GM21723 (cell line): ENCODE results near the gene LIN52.

ENCODE experiments used
- ATAC-seq: cut with Tn5 transposase; IDR thresholded peaks from one replicate; pipeline ENCODE4 v1.9.1; 2021; ENCODE audit warnings: mild to moderate bottlenecking, moderate library complexity; ENCODE audit not compliant: unreplicated experiment

LIN52 gene

DNA sequence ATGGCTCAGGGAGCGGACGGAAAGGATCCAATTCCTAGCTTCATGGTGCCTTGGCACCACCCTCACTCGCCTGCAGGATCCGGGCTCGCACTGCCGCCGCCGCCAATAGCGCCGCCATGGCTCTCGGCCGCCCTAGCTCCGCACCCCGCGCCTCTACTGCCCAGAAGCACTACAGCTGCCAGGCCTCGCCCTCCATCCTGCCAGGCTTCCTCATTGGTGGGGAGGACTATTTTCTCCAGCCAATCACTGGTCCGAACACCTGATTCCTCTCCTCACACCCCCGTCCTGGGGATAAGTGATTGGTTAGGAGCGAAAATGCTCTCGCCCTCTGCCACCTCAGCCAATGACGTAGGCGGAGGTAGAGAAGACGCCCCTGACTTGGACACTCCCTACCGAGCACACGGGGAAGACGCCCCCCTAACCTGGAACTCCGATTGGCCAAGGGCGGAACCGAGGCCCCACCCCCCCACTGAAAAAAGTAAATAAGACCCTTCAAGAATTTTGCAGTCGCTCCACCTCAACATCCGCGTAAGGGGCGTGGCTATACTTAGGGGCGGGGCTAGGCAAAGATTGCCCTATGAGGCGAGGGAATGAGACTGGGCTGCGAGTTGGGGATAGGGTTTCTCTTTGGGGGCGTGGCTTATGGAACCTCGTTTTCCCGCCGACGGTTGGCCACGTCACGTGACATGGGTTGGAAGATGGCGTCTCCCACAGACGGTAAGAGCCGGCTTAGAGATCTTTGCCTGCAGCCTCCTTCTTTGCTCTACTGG is at the start of gene LIN52, which contains the start of gene ALDH6A1:
LIN52 (plus strand) TSS at position 680 of the 770 bp plus-strand sequence; CDS start at position 699, 19 bp downstream.
ALDH6A1 (minus strand) TSS at position 177 of the 770 bp plus-strand sequence; CDS start at position 118, 59 bp downstream.
- ATAC-seq, result peak; percentile 91

DNA sequence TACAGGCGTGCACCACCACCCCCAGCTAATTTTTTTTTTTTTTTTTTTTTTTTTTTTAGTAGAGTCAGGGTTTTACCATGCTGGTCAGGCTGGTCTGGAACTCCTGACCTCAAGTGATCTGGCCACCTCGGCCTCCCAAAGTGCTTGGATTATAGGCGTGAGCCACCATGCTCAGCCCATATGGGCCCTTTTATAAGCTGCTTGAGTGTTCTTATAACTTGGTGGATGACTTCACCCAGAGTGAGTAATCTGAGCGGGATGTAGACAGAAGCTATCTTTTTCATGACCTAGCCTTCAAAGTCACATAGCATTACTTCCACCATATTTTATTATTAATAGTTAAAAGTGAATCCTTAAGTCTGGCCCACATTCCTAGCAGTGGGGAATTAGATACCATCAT is 49.2 kb upstream of the LIN52 start:
- ATAC-seq, result no peak

DNA sequence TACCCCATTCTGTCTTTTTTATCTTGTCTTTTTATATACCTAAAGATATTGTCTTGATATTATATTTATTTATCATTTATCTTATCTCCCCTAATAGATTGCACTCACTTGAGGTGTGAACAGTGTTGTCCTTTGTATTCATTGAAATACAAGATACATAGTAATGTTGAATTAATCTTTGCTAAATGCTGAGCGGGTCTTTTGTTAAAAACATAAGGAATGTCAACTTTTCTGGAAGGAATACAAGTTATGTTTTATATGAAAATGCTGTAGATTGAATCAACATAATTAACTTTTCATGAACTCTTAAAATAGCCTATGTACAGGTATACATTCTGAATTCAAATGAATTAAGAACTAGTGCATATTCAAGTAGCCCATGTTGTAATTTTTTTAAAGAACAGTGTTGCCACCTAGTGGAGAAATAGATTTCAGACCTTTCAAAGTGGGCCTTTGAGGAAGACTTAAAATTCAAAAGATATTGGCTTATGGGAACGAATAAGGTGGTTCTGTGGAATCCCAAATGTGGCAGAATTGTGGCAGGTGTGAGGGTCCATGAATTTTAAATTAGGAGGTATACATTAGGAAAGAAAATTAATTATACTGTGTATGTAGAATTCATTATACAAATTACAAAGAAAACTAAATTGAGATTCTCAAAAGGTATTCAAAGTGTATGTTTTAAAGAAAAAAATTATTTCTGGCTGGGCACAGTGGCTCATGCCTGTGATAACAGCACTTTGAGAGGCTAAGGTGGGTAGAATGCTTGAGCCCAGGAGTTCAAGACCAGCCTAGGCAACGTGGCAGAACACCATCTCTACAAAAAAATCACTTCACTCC is 46.5 kb upstream of the LIN52 start:
- no peak for ATAC-seq

GRCh38 chr14:74042296-74042695 is 42.5 kb upstream of the LIN52 start:
- no peak for ATAC-seq

GRCh38 chr14:74045522-74045921 is 39.2 kb upstream of the LIN52 start:
- no peak for ATAC-seq

GRCh38 chr14:74048281-74048680 is 36.5 kb upstream of the LIN52 start:
- no peak for ATAC-seq

DNA sequence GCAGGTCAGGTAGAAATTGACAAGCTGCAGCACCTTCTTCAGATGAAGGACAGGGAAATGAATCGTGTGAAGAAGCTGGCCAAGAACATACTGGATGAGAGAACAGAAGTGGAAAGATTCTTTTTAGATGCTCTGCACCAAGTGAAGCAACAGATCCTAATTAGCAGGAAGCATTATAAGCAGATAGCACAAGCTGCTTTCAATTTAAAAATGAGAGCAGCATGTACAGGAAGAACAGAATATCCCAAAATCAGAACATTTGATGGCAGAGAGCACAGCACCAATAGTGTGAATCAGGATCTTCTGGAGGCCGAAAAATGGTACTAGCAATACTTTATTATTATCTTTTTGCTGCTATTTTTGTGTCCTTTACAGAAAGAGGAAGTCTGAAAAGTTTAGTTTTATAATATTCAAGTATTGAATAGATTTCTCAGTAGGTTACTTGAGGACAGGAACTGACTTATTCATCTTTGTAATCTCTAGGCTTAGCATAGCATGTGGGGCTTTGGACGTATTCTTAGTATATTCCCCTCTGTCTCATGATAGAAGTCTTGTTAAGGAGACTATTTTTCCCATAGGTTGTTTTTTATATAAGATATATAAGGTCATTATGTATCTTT is 34.8 kb upstream of the LIN52 start:
- no peak for ATAC-seq

DNA sequence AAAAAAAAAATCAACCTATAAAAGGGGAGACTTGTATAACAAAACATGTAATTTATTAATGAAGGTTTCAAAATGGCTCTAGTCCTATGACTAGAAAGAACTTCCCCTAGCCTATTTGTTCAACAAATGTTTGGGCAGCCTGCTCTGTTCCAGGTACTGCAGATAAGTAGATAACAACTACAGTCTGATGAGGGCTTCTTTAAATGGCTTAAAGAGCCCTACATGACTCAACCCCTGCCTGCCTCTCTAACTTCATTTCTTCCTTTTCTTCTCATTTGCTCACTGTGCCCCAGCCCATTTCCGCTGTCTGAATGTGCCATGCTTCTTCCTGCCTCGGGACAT is 22.0 kb upstream of the LIN52 start:
- no peak for ATAC-seq

- ATAC-seq, result no peak
Measured at GRCh38 chr14:74064426-74064825, 20.3 kb upstream of the LIN52 start.

GRCh38 chr14:74064883-74065282 is 19.9 kb upstream of the LIN52 start:
- ATAC-seq, result no peak

GRCh38 chr14:74065746-74066575 is 18.8 kb upstream of the LIN52 start:
- ATAC-seq, result no peak

DNA sequence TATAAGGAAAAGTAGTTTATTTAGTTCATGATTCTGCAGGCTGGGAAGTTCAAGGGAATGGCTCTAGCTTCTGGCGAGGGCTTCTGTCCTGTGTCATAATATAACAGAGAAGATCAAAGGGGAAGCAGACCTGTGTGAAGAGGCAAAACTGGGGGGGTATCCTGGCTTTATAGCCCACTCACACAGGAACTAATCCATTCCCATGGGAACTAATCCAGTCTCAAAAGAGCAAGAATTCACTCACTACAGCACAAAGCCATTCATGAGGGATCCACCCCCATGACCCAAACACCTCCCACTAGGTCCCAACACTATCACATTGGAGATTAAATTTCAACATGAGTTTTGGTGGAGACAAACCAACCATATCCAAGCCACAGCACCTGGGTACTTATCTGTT is 7.4 kb upstream of the LIN52 start:
- ATAC-seq, result no peak

DNA sequence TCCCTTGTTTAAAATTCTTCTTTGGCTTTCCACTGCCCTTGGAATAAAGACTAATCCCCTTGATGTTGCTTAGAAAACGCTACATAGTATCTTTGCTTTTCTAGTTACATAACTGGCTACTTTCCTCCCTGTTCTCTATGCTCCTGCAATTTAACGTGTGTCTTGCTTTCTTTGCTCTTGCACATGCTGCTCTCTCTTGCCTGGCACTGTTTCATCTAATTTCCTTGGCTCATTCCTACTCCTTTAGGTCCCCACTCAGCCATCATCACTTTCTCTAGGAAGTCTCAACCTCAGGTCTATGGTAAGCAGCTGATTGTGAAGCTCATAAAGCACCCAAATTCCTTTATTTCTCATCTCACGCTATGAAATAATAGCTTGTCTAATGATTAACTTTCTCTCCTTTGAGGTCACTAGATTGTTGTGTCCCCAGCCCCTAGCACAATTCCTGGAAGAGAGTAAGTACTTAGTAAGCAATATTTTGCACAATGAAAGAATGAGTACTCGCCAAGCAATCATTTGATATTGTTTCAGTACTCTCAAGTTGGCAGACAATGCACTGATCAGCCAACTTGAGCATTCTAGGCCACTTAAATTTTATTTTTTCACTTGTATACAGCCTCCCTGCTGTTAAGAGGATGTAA is 3.8 kb upstream of the LIN52 start:
- no peak for ATAC-seq

DNA sequence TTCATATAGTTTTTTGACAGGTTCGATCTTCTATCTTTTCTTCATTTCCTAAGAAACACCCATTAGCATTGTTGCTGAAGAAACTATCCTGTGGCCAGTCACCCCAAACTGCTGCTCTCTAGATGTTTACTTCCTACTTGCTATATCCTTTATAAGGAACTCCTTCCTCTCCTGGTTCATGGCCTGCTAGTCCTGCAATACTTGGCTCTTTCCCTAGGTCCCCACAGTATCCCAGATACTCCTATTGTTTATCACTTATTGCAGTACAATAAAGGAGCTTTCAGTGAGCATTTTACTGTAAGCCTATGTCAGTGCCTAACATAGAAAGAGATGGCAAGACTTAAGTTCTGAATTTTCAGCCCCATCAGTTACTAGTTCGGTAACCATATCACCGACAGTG is 3.3 kb upstream of the LIN52 start:
- no peak for ATAC-seq

- ATAC-seq, result no peak
Measured at GRCh38 chr14:74083161-74083560, 1.6 kb upstream of the LIN52 start.

- ATAC-seq, result peak; percentile 21
Measured at GRCh38 chr14:74083784-74084276, 926 bp upstream of the LIN52 start.

DNA sequence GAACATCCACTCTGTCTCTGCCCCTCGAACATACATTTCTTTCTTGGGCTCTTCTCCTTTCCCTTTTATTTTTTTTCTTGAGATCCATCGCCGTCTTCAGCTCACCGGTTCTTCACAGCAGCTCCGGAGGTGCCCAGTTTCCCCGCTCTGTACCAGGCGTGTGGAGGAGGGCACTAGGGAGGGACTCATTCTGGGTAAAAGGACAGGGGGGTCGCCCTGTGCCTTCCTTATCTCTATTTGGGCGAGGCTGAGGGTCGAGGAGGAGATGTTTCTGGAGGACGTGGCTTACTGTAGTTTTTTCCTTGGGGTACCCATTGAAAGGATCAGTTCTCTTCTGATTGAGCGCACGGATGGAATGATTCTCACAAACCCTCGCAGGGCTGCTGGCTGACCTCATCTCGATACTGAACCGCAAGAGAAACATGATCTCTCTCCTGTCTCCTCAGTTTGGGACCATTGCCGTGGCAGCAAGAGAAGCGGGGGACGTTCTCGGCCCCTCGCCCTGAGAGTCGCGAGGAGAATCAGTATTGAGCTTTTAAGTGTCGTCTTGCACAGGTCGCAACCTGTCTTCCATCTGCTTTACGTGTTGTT is 386 bp downstream of the LIN52 start:
- no peak for ATAC-seq

- no peak for ATAC-seq
Measured at GRCh38 chr14:74085828-74086227, 1.1 kb downstream of the LIN52 start.

DNA sequence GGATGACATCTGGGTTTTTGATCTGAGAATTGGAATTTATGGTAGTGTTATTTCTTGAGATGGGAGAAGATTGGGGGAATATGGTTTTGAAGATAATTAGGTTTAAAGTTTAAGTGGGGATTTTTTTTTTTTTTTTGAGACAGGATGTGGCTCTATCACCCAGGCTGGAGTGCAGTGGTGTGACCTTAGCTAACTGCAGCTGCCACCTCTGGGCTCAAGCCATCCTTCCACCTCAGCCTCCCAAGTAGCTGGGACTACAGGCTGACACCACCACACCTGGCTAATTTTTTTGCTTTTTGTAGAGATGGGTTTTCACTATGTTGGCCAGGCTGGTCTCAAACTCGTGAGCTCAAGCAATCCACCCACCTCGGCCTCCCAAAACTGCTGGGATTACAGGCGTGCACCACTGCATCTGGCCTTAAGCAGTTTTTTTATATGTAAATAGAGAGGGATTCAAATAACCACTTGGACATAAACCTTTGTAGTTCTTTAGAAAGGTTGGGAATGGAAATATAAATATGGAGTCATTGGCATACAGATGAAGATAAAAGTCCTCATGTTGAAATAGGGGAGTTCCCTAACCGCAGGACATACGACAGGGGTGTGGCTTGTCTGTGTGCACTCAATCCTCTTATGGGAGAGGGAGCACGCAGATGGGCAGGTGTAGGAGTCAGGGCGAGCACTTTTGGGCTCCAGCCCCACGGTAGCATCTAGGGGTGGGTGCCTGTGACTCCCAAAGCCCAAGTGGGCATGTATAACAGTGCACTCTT is 4.7 kb downstream of the LIN52 start:
- no peak for ATAC-seq
